ENCODE measurements around the gene RUNDC3A.
A peak's percentile ranks its signal among the peaks of the same experiment; 100 is the strongest.

RUNDC3A gene

DNA sequence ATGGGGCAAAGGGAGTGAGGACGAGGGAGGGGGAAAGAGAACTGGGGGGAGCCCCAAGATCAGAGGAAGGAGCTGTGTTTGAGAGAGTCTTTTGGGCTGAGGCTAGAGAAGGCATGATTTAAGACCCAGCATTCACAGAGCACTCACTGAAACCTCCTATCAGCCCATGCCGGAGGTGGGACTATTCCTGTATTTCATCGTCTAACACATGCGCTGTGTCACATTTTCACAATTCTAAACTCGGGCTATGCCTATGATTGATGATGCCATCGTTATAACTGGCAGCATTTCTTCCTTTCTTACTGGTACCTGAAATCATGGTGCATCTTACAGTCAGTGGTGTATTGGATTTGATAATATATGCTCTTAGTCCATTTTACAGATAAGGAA, 51.7 kb downstream of the RUNDC3A start:
- Histone ChIP-seq H3K36me3 (no peaks in the 10 kb centered on the region), H3K4me1 (peaks cover 0 to 20% (median 16%) of the 10 kb centered on the region in 4 donors), H3K27ac (no peak overlapping the region), H3K4me3 (no peak overlapping the region), H3K27me3 (peaks cover 0 to 40% of the 10 kb centered on the region in 2 donors), H3K9me3 (no peaks in the 10 kb centered on the region)
- DNase-seq: no peak
- intact Hi-C loops (cut with DNase I; ENCODE audit: low total_unique reads): no loop called here
- no peak for TF ChIP-seq CTCF (IDR thresholded peaks at IDR 0.05)

- DNase-seq: no peak
- Histone ChIP-seq H3K4me3 (no peak overlapping the region), H3K4me1 (peaks cover 0 to 20% (median 16%) of the 10 kb centered on the region in 4 donors), H3K27me3 (peaks cover 0 to 46% of the 10 kb centered on the region in 2 donors), H3K27ac (no peak overlapping the region), H3K9me3 (no peaks in the 10 kb centered on the region), H3K36me3 (no peaks in the 10 kb centered on the region)
- no peak for TF ChIP-seq CTCF (IDR thresholded peaks at IDR 0.05)
- intact Hi-C loops (cut with DNase I; ENCODE audit: low total_unique reads): no loop called here
Observed at GRCh38 chr17:44360826-44361225, 52.4 kb downstream of the RUNDC3A start.

- peaks cover 0 to 51% of the 10 kb centered on the region in 2 donors for H3K27me3 ChIP-seq
- no peaks in the 10 kb centered on the region for H3K36me3 ChIP-seq
- intact Hi-C loops (cut with DNase I; ENCODE audit: low total_unique reads): no loop called here
- H3K4me1 ChIP-seq: peaks cover 0 to 20% (median 16%) of the 10 kb centered on the region in 4 donors
- no peak for DNase-seq
- no peak overlapping the region for H3K27ac ChIP-seq
- TF ChIP-seq CTCF (IDR thresholded peaks at IDR 0.05): no peak
- no peak overlapping the region for H3K4me3 ChIP-seq
- no peaks in the 10 kb centered on the region for H3K9me3 ChIP-seq
Observed at GRCh38 chr17:44361292-44362260, 53.2 kb downstream of the RUNDC3A start.

- DNase-seq: peak in 1 of 2 donors; percentile 62
Observed at GRCh38 chr17:44362459-44362948, 54.1 kb downstream of the RUNDC3A start.

More at GRCh38 chr17:44362459-44362948, 54.1 kb downstream of the RUNDC3A start:
- TF ChIP-seq CTCF (IDR thresholded peaks at IDR 0.05): no peak
- no peaks in the 10 kb centered on the region for H3K9me3 ChIP-seq
- H3K36me3 ChIP-seq: no peaks in the 10 kb centered on the region
- peak overlapping the region in 1 of 2 donors; percentile 60 for H3K4me3 ChIP-seq
- no peak overlapping the region for H3K27ac ChIP-seq
- peaks cover 0 to 58% of the 10 kb centered on the region in 2 donors for H3K27me3 ChIP-seq
- H3K4me1 ChIP-seq: peaks cover 0 to 20% (median 16%) of the 10 kb centered on the region in 4 donors
- intact Hi-C loops (cut with DNase I; ENCODE audit: low total_unique reads): no loop called here

All from tibial artery (tissue), 4 donors.